AG09319 (cell line): ENCODE measurements around the gene ESRRB.
"Not testable (repeated sequence)": the region's sequence is repeated elsewhere in the genome, so short reads cannot be mapped to it uniquely, and the experiment has no call there.

Experiments used
- DNase-seq: peaks from one replicate; pipeline ENCODE4 v3.0.0-alpha.2; 2010; ENCODE audit warnings: low read depth; ENCODE audit errors: extremely low read depth
- TF ChIP-seq, protein P1 (sequence below): IDR thresholded peaks from 2 replicates; pipeline ENCODE4 v1.5.1; 2011; ENCODE audit warnings: low read depth, mild to moderate bottlenecking, inconsistent platforms, low read length, moderate library complexity

The ESRRB gene

DNA sequence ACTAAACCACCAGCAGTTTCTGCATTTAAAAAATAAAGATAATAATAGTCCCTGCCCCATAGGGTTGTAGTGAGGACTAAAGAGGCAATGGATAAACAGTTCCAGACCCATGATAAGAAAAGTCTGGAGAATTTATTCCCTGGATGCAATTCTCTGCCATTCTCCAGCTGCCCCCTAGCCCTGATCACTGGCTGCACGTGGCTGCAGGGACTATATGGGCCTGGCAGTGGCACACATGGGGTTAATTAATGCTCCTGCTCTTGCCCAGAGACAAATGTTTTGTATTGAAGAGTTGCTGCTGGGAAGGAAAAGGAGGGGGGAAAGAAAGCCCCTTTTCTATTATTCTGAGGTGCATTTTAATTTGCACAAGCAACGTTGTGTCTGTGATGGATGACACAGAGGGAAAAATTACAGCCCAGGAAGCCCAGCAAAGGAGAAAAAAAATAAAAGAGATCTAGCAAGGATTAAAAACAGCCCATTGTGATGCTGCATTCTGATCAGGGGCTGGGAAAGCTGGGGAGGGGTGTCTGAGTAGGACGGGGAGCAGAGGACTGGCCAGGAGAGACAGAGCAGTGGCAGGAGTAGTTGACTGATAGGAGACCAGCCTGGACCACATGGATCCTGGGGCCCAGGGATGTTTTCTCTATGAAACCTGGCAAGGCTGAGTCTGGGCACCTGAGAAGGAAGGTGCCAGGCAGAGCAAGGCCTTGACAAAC is 149.3 kb downstream of the ESRRB start:
- no peak for DNase-seq
- TF ChIP-seq, protein P1, sequence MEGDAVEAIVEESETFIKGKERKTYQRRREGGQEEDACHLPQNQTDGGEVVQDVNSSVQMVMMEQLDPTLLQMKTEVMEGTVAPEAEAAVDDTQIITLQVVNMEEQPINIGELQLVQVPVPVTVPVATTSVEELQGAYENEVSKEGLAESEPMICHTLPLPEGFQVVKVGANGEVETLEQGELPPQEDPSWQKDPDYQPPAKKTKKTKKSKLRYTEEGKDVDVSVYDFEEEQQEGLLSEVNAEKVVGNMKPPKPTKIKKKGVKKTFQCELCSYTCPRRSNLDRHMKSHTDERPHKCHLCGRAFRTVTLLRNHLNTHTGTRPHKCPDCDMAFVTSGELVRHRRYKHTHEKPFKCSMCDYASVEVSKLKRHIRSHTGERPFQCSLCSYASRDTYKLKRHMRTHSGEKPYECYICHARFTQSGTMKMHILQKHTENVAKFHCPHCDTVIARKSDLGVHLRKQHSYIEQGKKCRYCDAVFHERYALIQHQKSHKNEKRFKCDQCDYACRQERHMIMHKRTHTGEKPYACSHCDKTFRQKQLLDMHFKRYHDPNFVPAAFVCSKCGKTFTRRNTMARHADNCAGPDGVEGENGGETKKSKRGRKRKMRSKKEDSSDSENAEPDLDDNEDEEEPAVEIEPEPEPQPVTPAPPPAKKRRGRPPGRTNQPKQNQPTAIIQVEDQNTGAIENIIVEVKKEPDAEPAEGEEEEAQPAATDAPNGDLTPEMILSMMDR, result no peak

DNA sequence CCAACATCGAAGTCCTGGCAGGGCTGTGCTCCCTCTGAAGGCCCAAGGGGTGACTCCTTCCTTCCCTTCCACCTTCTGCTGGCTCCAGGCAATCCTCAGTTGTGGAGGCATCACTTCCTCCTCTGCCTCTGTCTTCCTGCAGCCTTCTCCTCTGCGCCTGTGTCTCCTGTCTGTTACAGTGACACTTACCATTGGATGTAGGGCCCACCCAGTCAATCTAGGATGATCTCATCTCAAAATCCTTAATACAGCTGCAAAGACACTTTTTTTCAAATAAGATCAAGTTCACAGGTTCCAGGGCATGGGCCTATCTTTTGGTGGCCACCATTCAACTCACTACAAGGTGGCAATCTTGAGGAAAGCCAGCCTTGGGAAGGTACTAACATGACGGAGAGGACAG is 155.1 kb downstream of the ESRRB start:
- TF ChIP-seq, protein P1, result no peak
- DNase-seq, result no peak

DNA sequence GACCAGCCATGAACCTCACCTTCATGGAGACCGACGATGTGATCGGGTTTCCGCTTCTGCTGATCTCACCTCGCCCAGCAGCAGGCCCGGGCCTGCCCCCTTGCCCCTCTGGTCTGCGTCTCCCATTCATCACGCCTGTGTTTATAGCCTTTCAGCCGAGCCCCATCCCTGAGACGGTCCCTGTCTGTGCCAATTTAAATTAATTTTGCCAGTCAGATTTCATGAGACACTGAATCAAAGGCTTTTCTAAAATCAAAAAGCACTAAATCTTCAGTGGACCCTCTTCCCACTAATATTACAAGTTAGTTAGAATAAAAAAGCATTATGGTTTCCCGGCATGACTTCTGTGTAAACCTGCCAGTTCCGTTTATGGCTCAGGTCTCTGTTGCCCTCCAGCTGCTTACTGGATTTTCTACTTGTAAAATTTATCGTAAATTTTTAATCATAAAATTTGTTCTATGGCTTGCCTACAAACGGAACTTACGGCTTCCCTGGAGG is 155.9 kb downstream of the ESRRB start:
- no peak for DNase-seq
- TF ChIP-seq, protein P1, result no peak

DNA sequence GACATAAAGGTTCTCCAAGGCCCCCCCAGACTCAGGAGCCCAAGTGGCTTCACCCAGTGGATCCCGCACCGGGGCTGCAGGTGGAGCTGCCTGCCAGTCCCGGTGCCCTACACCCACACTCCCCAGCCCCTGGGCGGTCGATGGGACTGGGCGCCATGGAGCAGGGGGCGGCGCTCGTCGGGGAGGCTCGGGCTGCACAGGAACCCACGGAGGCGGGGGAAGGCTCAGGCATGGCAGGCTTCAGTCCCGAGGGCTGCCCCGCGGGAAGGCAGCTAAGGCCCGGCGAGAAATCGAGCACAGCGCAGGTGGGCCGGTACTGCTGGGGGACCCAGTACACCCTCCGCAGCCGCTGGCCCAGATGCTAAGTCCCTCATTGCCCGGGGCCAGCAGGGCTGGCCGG is 160.7 kb downstream of the ESRRB start:
- not testable (repeated sequence) for DNase-seq

DNA sequence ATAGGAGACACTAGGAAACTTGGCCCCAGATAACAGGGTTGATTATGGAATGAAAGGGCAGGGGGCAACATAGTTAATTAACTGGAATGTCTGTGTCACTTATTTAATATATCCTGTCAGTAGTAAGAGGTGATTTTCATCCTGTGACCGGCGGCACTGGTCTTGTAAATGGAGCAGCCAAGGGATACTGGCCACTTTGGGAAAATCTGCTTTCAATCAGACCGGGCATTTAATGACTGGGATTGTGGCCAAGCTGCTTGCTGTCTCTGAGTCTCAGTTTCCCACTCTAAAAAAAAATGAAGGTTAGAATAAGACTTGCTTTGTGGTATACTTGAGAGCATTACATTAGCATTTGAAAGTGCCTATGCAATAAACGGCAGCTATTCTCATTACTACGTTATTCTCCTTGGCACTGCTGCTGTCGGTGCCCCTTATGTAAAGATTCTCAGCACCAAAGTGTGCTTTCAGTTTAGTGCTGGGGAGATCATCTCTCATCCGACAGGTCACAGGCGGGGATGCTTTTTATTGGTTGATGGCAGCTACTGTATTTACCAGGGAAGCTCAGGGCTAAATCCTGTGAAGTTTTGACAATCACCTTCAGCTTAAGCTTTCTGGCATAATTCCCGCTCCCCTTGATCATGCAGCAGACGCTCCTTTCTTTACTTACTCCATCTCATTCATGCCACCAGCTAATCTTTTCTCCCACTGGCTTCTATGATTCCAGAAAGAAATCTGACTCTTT is 162.1 kb downstream of the ESRRB start:
- DNase-seq, result no peak
- TF ChIP-seq, protein P1, result no peak

DNA sequence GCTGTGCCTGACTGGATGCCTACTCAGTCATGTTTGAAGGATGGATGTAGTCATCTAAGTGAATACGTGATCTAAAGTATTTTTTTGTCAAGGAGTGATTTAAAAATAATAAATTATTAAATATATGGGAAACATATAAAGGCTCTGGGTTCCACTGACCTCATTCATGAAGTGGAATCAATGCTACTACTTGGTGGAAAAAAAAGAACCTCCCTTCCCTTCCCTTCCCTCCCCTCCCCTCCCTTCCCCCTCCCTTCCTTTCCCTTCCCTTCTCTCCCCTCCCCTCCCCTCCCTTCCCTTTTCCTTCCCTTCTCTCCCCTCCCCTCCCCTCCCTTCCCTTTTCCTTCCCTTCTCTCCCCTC is 162.7 kb downstream of the ESRRB start:
- TF ChIP-seq, protein P1, result no peak
- no peak for DNase-seq

DNA sequence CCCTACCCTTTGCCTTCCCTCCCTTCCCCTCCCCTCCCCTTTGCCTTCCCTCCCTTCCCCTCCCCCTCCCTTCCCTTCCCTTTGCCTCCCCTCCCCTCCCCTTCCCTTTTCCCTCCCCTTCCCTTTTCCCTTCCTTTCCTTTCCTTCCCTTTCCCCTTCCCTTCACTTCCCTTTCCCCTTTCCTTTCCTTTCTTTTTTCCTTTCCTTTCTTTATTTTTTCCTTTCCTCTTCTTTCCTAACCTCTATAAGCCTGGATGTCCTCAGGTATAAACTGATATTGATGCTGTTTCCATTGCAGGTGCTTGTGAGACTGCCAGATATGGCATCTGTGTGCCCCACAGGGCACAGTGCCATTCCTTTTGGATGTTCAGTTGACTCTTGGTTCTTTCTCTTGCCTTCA is 163.2 kb downstream of the ESRRB start:
- DNase-seq, result no peak
- TF ChIP-seq, protein P1, result no peak
